ENCODE measurements around the gene DHX15. TPM values are rescaled to one million over a fixed set of nuclear protein-coding genes. Genes with fewer than 3 reads are reported as not detected.

The DHX15 gene
- total and polyA plus RNA-seq, 2 of the 13 experiments (the other 11 are each of a cell fraction or from before 2014, with no cell fraction given) = 92.9 to 165 TPM

GRCh38 chr4:24615977-24616376 is 31.6 kb upstream of the DHX15 start:
- ATAC-seq = no peak
- POLR2A ChIA-PET = no interaction called here
- no TSS peak for BruUV-seq (replicated peaks)
- Histone ChIP-seq H3K27me3 (ENCODE audit: control insufficient read depth in 1 of 2, insufficient read depth in 2 of 2, low read length in 2 of 2) (no peaks in the 10 kb centered on the region), H3K9ac (ENCODE audit: insufficient read depth, low read depth, low read length) (no peak overlapping the region), H4K20me1 (ENCODE audit: insufficient read depth, low read length) (no peaks in the 10 kb centered on the region), H3K4me1 (ENCODE audit: insufficient read depth, low read length) (no peaks in the 10 kb centered on the region), H3K36me3 (replicated peaks in 1 of 2; ENCODE audit: control insufficient read depth in 1 of 2, insufficient read depth in 2 of 2, low read length in 2 of 2) (no peaks in the 10 kb centered on the region), H3K9me3 (ENCODE audit: low read length) (0 out of 2 replicates have a peak, but pooled peaks cover 8% of the 10 kb centered on the region), H3K4me3 (replicated peaks in 1 of 3; ENCODE audit: insufficient read depth in 1 of 3, low read depth in 2 of 3, low read length in 3 of 3) (no peak overlapping the region), H2AFZ (ENCODE audit: low read length) (no peak overlapping the region), H3K27ac (ENCODE audit: extremely low read length, insufficient read depth, low read length) (no peak overlapping the region), H3K79me2 (ENCODE audit: insufficient read depth, low read length) (no peaks in the 10 kb centered on the region), H3K4me2 (ENCODE audit: low read depth, low read length) (no peak overlapping the region)
- TF ChIP-seq ZNF160 (CRISPR knock-in tag; IDR thresholded peaks at IDR 0.05) (no peak), ZBTB49 (CRISPR knock-in tag; IDR thresholded peaks at IDR 0.05; ENCODE audit: borderline replicate concordance) (no peak), ZBTB37 (CRISPR knock-in tag; IDR thresholded peaks at IDR 0.05) (no peak), HOXA3 (CRISPR knock-in tag; IDR thresholded peaks at IDR 0.05) (no peak), JUNB (CRISPR knock-in tag; IDR thresholded peaks at IDR 0.05; ENCODE audit: borderline replicate concordance) (no peak), REPIN1 (CRISPR knock-in tag; IDR thresholded peaks at IDR 0.05; ENCODE audit: borderline replicate concordance, low read depth) (no peak), KAT7 (CRISPR knock-in tag; IDR thresholded peaks at IDR 0.05; ENCODE audit: borderline replicate concordance) (no peak)
- DNase-seq (ENCODE audit: low spot score) = no peak
- CTCF ChIA-PET (ENCODE audit: low intra/inter-chr PET ratio, low total read pairs) = no interaction called here
- WGBS (ENCODE audit: low lambda C conversion rate) = 80% methylated on average over 2 of the region's 2 CpGs
- no peak for FAIRE-seq
- intact Hi-C loops (cut with micrococcal nuclease; ENCODE audit: unreplicated experiment) (no loop called here), in situ Hi-C loops (cut with HindIII; ENCODE audit: extremely low pct_ligation_motif_present, low pct_unique_long_range_greater_than_20kb) (no loop called here)

All from HepG2 (cell line).